HG03039 (cell line): ENCODE data around the gene SMIM5.
"Not testable (repeated sequence)": the region's sequence is repeated elsewhere in the genome, so short reads cannot be mapped to it uniquely, and the experiment has no call there.

Experiments used
- ATAC-seq: cut with Tn5 transposase; IDR thresholded peaks from one replicate; pipeline ENCODE4 v1.9.1; 2021; ENCODE audit warnings: mild to moderate bottlenecking, moderate library complexity; ENCODE audit not compliant: unreplicated experiment

SMIM5 gene

GRCh38 chr17:75632863-75633485, at the start of gene SMIM5:
SMIM5 (plus strand) TSS chr17:75633434; CDS start chr17:75640202, 6,768 bp downstream.
- ATAC-seq: no peak

GRCh38 chr17:75584849-75585175, 48.4 kb upstream of the SMIM5 start:
- no peak for ATAC-seq

GRCh38 chr17:75587675-75588595, 45.3 kb upstream of the SMIM5 start, which contains the start of gene MYO15B:
MYO15B (plus strand) TSS chr17:75587800; CDS start chr17:75588058, 258 bp downstream.
- ATAC-seq: no peak

GRCh38 chr17:75588596-75589011, 44.6 kb upstream of the SMIM5 start:
- ATAC-seq: peak; percentile 20

GRCh38 chr17:75589012-75589918, 44.0 kb upstream of the SMIM5 start:
- peak; percentile 61 for ATAC-seq

GRCh38 chr17:75589919-75590303, 43.3 kb upstream of the SMIM5 start:
- no peak for ATAC-seq

GRCh38 chr17:75590314-75590761, 42.9 kb upstream of the SMIM5 start:
- ATAC-seq: no peak

GRCh38 chr17:75590849-75591721, 42.1 kb upstream of the SMIM5 start:
- ATAC-seq: no peak

GRCh38 chr17:75591722-75592302, 41.4 kb upstream of the SMIM5 start:
- no peak for ATAC-seq

- no peak for ATAC-seq
These were observed 40.8 kb upstream of the SMIM5 start for GRCh38 chr17:75592348-75593020.

- ATAC-seq: not testable (repeated sequence)
These were observed 39.8 kb upstream of the SMIM5 start for GRCh38 chr17:75593430-75593829.

GRCh38 chr17:75594499-75595283, 38.5 kb upstream of the SMIM5 start:
- ATAC-seq: no peak

- no peak for ATAC-seq
These were observed 37.8 kb upstream of the SMIM5 start for GRCh38 chr17:75595284-75595919.

GRCh38 chr17:75595920-75596313, 37.3 kb upstream of the SMIM5 start:
- ATAC-seq: no peak

- ATAC-seq: no peak
These were observed 36.7 kb upstream of the SMIM5 start for GRCh38 chr17:75596320-75597087.

- ATAC-seq: no peak
These were observed 31.9 kb upstream of the SMIM5 start for GRCh38 chr17:75601057-75601987.
